ENCODE data around the gene METTL1. TPM values are rescaled to one million over a fixed set of nuclear protein-coding genes. Genes with fewer than 3 reads are reported as not detected.

METTL1 gene
- total RNA-seq, 1 experiment from 2014 or later: 341 TPM

- no peaks in the 10 kb centered on the region for H3K36me3 ChIP-seq
- H3K27ac ChIP-seq: peak overlapping the region; percentile 50
- H3K4me1 ChIP-seq: peaks cover 37% of the 10 kb centered on the region
- H3K27me3 ChIP-seq: peaks cover 39% of the 10 kb centered on the region
- peak; percentile 100 for DNase-seq
- peak overlapping the region; percentile 45 for H3K4me3 ChIP-seq
- H3K9me3 ChIP-seq (replicated peaks): no peaks in the 10 kb centered on the region
These were observed 35.8 kb downstream of the METTL1 start for GRCh38 chr12:57735952-57736740.

- Histone ChIP-seq H3K4me3 (peak overlapping the region; percentile 45), H3K36me3 (no peaks in the 10 kb centered on the region), H3K9me3 (replicated peaks) (no peaks in the 10 kb centered on the region), H3K27me3 (peaks cover 31% of the 10 kb centered on the region), H3K4me1 (peaks cover 37% of the 10 kb centered on the region), H3K27ac (peak overlapping the region; percentile 50)
- DNase-seq: peak; percentile 100
These were observed 36.6 kb downstream of the METTL1 start for GRCh38 chr12:57735198-57735855.

GRCh38 chr12:57734591-57734990 lies 37.3 kb downstream of the METTL1 start:
- Histone ChIP-seq H3K36me3 (no peaks in the 10 kb centered on the region), H3K27ac (peak overlapping the region; percentile 50; the same call in 1 of the 2 replicates), H3K27me3 (peaks cover 23% of the 10 kb centered on the region), H3K4me1 (peaks cover 37% of the 10 kb centered on the region), H3K4me3 (no peak overlapping the region), H3K9me3 (replicated peaks) (no peaks in the 10 kb centered on the region)
- peak; percentile 97 to 98 for DNase-seq

- DNase-seq: peak in 1 of 2 experiments; percentile 76
- Histone ChIP-seq H3K27me3 (peaks cover 17% of the 10 kb centered on the region), H3K4me1 (peaks cover 33% of the 10 kb centered on the region), H3K36me3 (no peaks in the 10 kb centered on the region), H3K27ac (no peak overlapping the region), H3K9me3 (replicated peaks) (no peaks in the 10 kb centered on the region), H3K4me3 (no peak overlapping the region)
These were observed 38.0 kb downstream of the METTL1 start for GRCh38 chr12:57733928-57734327.

GRCh38 chr12:57732726-57733593 lies 38.9 kb downstream of the METTL1 start:
- no peaks in the 10 kb centered on the region for H3K36me3 ChIP-seq
- no peaks in the 10 kb centered on the region for H3K9me3 ChIP-seq (replicated peaks)
- H3K27ac ChIP-seq: no peak overlapping the region
- peaks cover 33% of the 10 kb centered on the region for H3K4me1 ChIP-seq
- DNase-seq: no peak
- H3K4me3 ChIP-seq: no peak overlapping the region
- H3K27me3 ChIP-seq: peaks cover 16% of the 10 kb centered on the region

GRCh38 chr12:57732270-57732669 lies 39.6 kb downstream of the METTL1 start:
- Histone ChIP-seq H3K4me3 (no peak overlapping the region), H3K4me1 (peaks cover 30% of the 10 kb centered on the region), H3K9me3 (replicated peaks) (no peaks in the 10 kb centered on the region), H3K27ac (no peak overlapping the region), H3K36me3 (no peaks in the 10 kb centered on the region), H3K27me3 (peaks cover 9% of the 10 kb centered on the region)
- DNase-seq: peak in 1 of 2 experiments; percentile 73

- Histone ChIP-seq H3K9me3 (replicated peaks) (no peaks in the 10 kb centered on the region), H3K27ac (no peak overlapping the region), H3K4me3 (no peak overlapping the region), H3K4me1 (peaks cover 23% of the 10 kb centered on the region), H3K27me3 (peaks cover 1% of the 10 kb centered on the region), H3K36me3 (no peaks in the 10 kb centered on the region)
- no peak for DNase-seq
These were observed 40.4 kb downstream of the METTL1 start for GRCh38 chr12:57731411-57732080.

- no peak overlapping the region for H3K4me3 ChIP-seq
- no peaks in the 10 kb centered on the region for H3K9me3 ChIP-seq (replicated peaks)
- H3K27me3 ChIP-seq: no peaks in the 10 kb centered on the region
- peaks cover 15% of the 10 kb centered on the region for H3K4me1 ChIP-seq
- H3K27ac ChIP-seq: no peak overlapping the region
- no peak for DNase-seq
- H3K36me3 ChIP-seq: no peaks in the 10 kb centered on the region
These were observed 41.4 kb downstream of the METTL1 start for GRCh38 chr12:57730336-57731067.

- Histone ChIP-seq H3K27me3 (no peaks in the 10 kb centered on the region), H3K4me1 (peaks cover 4% of the 10 kb centered on the region), H3K27ac (no peak overlapping the region), H3K36me3 (no peaks in the 10 kb centered on the region), H3K4me3 (no peak overlapping the region), H3K9me3 (replicated peaks) (no peaks in the 10 kb centered on the region)
- peak in 1 of 2 experiments; percentile 70 for DNase-seq
These were observed 42.5 kb downstream of the METTL1 start for GRCh38 chr12:57729321-57729844.

- no peaks in the 10 kb centered on the region for H3K27me3 ChIP-seq
- no peaks in the 10 kb centered on the region; the same call in 1 of the 2 replicates for H3K4me1 ChIP-seq
- H3K4me3 ChIP-seq: no peak overlapping the region
- no peaks in the 10 kb centered on the region for H3K9me3 ChIP-seq (replicated peaks)
- no peaks in the 10 kb centered on the region for H3K36me3 ChIP-seq
- no peak overlapping the region for H3K27ac ChIP-seq
- DNase-seq: peak; percentile 82 to 83
These were observed 44.0 kb downstream of the METTL1 start for GRCh38 chr12:57727758-57728395.

- peak overlapping the region; percentile 73 for H3K4me3 ChIP-seq
- H3K27me3 ChIP-seq: no peaks in the 10 kb centered on the region
- no peaks in the 10 kb centered on the region for H3K36me3 ChIP-seq
- DNase-seq: peak; percentile 88 to 90
- peak overlapping the region; percentile 79 for H3K27ac ChIP-seq
- no peaks in the 10 kb centered on the region for H3K9me3 ChIP-seq (replicated peaks)
- no peaks in the 10 kb centered on the region; the same call in 1 of the 2 replicates for H3K4me1 ChIP-seq
These were observed 44.8 kb downstream of the METTL1 start for GRCh38 chr12:57726884-57727757.

- Histone ChIP-seq H3K27me3 (no peaks in the 10 kb centered on the region), H3K9me3 (replicated peaks) (no peaks in the 10 kb centered on the region), H3K4me1 (no peaks in the 10 kb centered on the region; the same call in 1 of the 2 replicates), H3K27ac (peak overlapping the region; percentile 79), H3K36me3 (peaks cover 6% of the 10 kb centered on the region), H3K4me3 (peak overlapping the region; percentile 73)
- peak; percentile 100 for DNase-seq
These were observed 45.6 kb downstream of the METTL1 start for GRCh38 chr12:57726151-57726883.

Measured in SJCRH30 (cell line).